Measurements from ENCODE around the gene TM7SF3.

The TM7SF3 gene

DNA sequence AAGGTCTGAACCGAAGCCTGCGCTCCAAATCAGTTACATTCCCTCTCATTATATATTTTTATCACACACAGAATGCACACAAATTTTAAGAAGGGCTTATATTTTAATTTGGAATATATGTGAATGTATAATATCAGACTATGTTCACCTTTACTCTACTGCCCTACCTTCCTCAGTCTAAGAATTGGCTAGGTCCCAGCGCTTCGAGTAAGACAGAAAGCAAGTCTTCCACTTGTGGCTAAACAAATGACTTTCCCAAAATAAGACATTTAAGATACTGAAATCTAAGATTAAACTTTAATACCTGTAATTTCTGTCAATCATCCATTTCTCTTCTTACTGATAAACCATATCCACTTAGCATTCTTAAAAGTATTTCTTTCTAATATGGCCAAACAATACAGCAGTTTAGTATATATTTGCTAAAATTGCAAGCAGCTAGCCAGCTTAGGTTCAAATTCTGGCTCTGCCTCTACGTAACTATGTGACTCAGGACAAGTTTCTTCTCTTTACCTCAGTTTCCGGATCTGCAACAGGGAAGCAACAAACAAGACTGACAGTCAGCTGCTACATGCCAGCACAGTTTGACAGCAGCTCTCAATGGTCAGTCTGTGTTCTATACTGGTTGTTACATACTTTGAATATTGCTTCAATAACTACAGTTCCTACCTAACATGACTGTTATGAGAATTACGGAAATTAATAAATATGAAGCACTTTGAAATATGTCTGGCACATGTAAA lies 78.4 kb downstream of the TM7SF3 start:
- no peak for DNase-seq (ENCODE audit: low read depth in 2 of 3, low spot score in 1 of 3)

DNA sequence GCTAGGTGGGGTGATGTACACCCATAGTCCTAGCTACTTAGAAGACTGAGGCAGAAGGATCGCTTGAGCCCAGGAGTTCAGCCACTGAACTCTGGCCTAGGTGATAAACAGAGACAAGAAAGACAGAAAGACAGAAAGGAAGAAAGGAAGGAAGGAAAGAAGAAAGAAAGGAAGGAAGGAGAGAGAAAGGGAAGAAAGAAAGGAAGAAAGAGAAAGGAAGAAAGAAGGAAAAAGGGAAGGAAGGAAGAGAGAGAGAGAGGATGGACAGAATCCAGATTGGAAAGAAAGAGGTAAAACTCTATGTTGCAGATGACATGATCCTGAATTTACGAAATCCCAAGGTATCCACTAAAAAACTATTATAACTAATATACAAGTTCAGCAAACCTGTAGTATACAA lies 84.6 kb downstream of the TM7SF3 start:
- DNase-seq (ENCODE audit: low read depth in 2 of 3, low spot score in 1 of 3) = no peak

DNA sequence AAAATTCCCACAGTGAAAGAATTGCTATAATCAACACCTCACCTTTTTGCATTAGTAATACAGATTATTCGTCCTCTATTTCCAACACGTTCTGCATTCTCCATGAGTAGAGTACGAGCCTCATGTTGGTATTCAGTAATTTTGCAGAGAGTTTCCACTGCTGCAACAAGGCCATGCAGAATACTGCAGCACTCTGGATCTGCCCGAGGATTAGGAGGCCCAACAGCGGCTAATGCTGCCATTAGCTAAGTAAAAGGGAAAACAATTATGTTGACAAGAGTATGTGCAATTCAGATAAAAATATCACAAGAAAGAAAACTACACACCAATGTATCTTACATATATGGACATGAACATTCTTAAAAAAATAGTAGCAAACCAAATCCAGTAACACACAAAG lies 85.5 kb downstream of the TM7SF3 start:
- DNase-seq (ENCODE audit: low read depth in 2 of 3, low spot score in 1 of 3) = no peak
